ENCODE measurements around the gene MSANTD4. TPM values are rescaled to one million over a fixed set of nuclear protein-coding genes. Genes with fewer than 3 reads are reported as not detected.
A peak's percentile ranks its signal among the peaks of the same experiment; 100 is the strongest.

Gene MSANTD4
- total RNA-seq, 4 donors from 2014 or later, result 31.3 to 39.6 (median 34.9) TPM

- H3K27ac ChIP-seq, result no peak overlapping the region
- in situ Hi-C loops (cut with MboI; ENCODE audit: low sequenced_read_pairs in 4 of 4), result no loop called here
- DNase-seq (no peak), ATAC-seq (no peak)
- no peaks in the 10 kb centered on the region for H3K4me1 ChIP-seq
- no peaks in the 10 kb centered on the region for H3K9me3 ChIP-seq
- intact Hi-C loops (cut with DNase I; ENCODE audit: low total_unique reads), result no loop called here
- no peak overlapping the region for H3K4me3 ChIP-seq
- H3K27me3 ChIP-seq, result peaks cover 0 to 3% (median 0%) of the 10 kb centered on the region in 3 donors
- TF ChIP-seq CTCF (IDR thresholded peaks at IDR 0.05 in 4 of 5, conservative IDR thresholded peaks at IDR 0.05 in 1 of 5) (no peak), POLR2A (IDR thresholded peaks at IDR 0.05) (no peak)
- no peaks in the 10 kb centered on the region for H3K36me3 ChIP-seq
These were observed 8.6 kb upstream of the MSANTD4 start for GRCh38 chr11:106030609-106031008.

DNA sequence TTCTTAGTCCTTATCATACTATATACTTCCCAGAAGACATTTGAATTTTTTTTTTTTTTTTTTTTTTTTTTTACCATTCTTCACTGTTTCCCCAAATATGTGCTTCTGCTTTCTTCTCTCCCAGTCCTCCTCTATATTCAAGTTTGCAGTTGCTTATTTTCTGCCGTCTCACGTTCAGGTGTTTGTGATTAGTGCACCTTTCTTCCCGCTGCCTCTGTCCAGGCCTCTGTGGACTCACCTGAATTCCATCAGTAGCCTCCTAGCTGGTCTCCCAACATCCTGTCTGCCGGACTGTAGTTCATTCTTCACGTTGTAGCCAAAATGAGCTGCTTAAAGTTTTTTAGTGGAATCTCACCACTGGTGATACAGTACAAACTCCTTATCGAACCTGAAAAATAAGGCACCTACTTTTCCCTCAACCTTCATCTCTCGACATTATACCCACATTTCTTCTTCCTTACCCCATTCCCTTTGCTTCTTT lies 795 bp upstream of the MSANTD4 start:
- no peaks in the 10 kb centered on the region for H3K9me3 ChIP-seq
- H3K36me3 ChIP-seq, result no peaks in the 10 kb centered on the region
- peak overlapping the region; percentile 60 to 92 (median 86) for H3K4me3 ChIP-seq
- TF ChIP-seq POLR2A (IDR thresholded peaks at IDR 0.05) (no peak), CTCF (IDR thresholded peaks at IDR 0.05 in 4 of 5, conservative IDR thresholded peaks at IDR 0.05 in 1 of 5) (no peak)
- peaks cover 15 to 28% of the 10 kb centered on the region in 2 donors for H3K4me1 ChIP-seq
- intact Hi-C loops (cut with DNase I; ENCODE audit: low total_unique reads), result loop anchor here (1.0 kb wide), 2 partner anchors 10 to 54 kb away; partner anchors contain the start of genes AASDHPPT and KBTBD3
- DNase-seq, result no peak
- in situ Hi-C loops (cut with MboI; ENCODE audit: low sequenced_read_pairs in 4 of 4), result loop anchor here in 3 of 4 donors (5.0 to 10.0 kb wide), 2 partner anchors 52 to 54 kb away; partner anchors contain the start of genes AASDHPPT (in 3 of the 3) and KBTBD3 (in 3 of the 3)
- H3K27ac ChIP-seq, result peak overlapping the region; percentile 70 to 87 (median 80)
- H3K27me3 ChIP-seq, result no peaks in the 10 kb centered on the region
- ATAC-seq, result no peak

DNA sequence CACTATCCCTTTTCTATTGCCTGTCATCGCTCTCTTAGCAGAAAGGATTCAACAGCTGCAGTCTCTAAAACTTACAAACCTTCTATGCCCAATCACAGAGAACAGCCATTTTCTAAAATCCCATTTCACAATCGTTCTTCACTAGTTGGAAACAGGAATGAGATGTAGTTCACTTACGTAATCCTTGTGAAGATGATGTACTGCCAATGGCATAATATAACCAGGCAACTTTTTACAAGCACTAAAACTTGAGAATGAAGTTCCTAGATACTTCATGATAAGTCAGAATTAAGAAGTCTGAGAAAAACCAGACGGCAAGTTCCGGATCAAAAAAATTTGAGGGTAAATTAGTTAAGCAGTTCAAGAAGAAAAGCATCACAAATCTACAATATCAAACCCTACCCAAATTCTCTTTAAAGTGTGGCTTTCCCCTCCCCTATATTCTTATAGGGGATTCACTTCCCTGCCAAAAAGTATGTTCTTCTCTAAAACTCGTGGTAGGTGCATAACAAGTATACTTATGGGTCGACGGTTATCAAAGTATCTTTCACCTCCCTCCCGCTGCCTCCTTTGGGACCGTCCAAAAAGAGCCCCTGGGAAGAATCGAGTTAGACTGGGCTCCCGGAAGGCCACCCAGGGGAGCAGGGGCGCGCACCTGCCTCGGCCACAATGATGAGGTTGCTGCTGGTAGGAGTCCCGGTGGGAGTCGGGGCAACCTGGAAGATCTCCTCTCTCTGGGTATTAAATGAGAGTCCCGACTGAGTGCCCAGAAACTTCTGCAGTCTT lies 666 bp downstream of the MSANTD4 start:
- Histone ChIP-seq H3K27ac (peak overlapping the region; percentile 83 to 90 (median 87)), H3K36me3 (no peaks in the 10 kb centered on the region), H3K9me3 (no peaks in the 10 kb centered on the region), H3K4me3 (peak overlapping the region; percentile 85 to 92 (median 88)), H3K27me3 (no peaks in the 10 kb centered on the region), H3K4me1 (peaks cover 19 to 33% of the 10 kb centered on the region in 2 donors)
- TF ChIP-seq CTCF (IDR thresholded peaks at IDR 0.05 in 4 of 5, conservative IDR thresholded peaks at IDR 0.05 in 1 of 5) (no peak), POLR2A (IDR thresholded peaks at IDR 0.05) (no peak)
- ATAC-seq (peak; percentile 18 to 71), DNase-seq (no peak)
- intact Hi-C loops (cut with DNase I; ENCODE audit: low total_unique reads), result no loop called here
- in situ Hi-C loops (cut with MboI; ENCODE audit: low sequenced_read_pairs in 4 of 4), result loop anchor here in 3 of 4 donors (5.0 to 10.0 kb wide), 2 partner anchors 53 to 56 kb away; partner anchors contain the start of genes AASDHPPT (in 3 of the 3) and KBTBD3 (in 3 of the 3)

- in situ Hi-C loops (cut with MboI; ENCODE audit: low sequenced_read_pairs in 4 of 4), result no loop called here
These were observed 4.9 kb downstream of the MSANTD4 start for GRCh38 chr11:106017093-106017492.

More at GRCh38 chr11:106017093-106017492, 4.9 kb downstream of the MSANTD4 start:
- TF ChIP-seq CTCF (IDR thresholded peaks at IDR 0.05 in 4 of 5, conservative IDR thresholded peaks at IDR 0.05 in 1 of 5) (no peak), POLR2A (IDR thresholded peaks at IDR 0.05) (no peak)
- intact Hi-C loops (cut with DNase I; ENCODE audit: low total_unique reads), result no loop called here
- DNase-seq (no peak), ATAC-seq (no peak)
- Histone ChIP-seq H3K27ac (no peak overlapping the region), H3K4me1 (peaks cover 25 to 45% of the 10 kb centered on the region in 2 donors), H3K9me3 (no peaks in the 10 kb centered on the region), H3K4me3 (no peak overlapping the region), H3K27me3 (no peaks in the 10 kb centered on the region), H3K36me3 (no peaks in the 10 kb centered on the region)
